ENCODE results near the gene REPS2.

The REPS2 gene

DNA sequence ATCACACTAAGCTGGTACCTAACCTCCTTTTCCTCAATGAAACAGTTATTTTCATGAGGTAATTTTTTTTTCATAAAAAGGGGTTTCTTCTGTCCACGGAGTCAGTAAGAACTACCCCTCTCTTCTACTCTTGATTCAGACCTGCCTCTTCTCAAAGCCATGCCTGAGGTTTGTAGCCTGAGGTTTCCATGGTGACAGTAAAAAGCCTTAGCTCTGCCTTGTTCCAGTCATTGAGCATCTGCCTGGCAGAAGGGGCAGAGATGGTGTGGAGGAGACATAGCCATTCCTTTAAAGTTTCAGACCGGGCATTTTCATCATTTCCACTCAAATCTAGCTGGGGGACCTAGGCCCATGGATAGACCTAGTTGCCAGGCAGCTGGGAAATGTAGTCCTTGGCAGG lies 135.5 kb downstream of the REPS2 start:
- DNase-seq (ENCODE audit: low read depth in 2 of 2) = no peak

DNA sequence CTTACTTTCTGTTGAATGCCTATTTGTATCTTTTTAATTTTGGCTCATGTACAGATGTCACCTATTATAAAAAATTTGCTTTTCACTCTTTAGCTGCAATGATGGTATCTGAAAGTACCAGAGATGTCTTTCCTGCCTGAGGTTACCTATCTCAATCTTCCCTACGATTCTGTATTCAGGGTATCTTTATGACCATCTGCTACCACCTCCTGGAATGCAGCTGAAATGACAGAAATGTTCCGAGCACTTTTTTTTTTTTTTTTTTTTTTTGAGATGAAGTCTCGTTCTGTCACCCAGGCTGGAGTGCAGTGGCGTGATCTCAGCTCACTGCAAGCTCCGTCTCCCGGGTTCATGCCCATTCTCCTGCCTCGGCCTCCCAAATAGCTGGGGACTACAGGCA lies 136.4 kb downstream of the REPS2 start:
- DNase-seq (ENCODE audit: low read depth in 2 of 2) = no peak

DNA sequence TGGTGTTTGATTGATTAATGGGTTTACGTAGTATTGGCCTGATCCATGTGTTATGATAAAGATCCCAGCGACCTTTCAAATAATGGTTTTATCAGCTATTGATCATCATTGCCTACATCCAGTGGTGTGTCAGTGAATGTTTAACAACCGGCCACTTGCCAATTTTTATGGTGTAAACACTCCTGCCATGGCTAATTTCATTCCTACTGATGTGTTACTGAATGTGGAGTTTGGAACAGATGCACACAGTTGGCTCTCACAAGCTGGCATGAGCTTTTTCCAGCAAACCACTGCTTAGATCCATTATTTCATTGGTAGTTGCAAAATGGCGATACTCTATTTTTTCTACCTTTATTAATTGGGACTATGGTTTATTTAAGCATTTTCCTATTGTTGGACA lies 139.9 kb downstream of the REPS2 start:
- DNase-seq (ENCODE audit: low read depth in 2 of 2) = no peak

DNA sequence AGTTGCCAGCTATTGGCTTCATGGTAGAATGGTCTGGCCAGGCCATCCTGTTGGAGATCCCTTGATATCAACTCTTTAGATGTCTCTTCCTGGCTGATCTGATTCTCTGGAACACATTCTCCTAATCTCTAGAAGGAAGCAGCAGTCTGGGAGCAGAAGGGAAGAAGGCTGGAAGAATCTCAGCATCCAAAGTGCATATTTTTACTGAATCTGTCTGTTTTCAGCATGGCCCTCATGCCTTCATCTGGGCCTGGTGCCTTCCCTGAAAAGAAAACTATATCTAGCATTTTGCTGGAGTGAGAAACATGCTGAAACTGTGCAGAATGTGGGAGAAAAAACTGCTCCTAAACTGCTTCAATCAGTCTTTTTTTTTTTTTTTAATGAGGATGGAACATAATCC lies 148.7 kb downstream of the REPS2 start:
- DNase-seq (ENCODE audit: low read depth in 2 of 2) = no peak

- no peak for DNase-seq (ENCODE audit: low read depth in 2 of 2)
Measured at GRCh38 chrX:17098516-17099247, 152.2 kb downstream of the REPS2 start.

DNA sequence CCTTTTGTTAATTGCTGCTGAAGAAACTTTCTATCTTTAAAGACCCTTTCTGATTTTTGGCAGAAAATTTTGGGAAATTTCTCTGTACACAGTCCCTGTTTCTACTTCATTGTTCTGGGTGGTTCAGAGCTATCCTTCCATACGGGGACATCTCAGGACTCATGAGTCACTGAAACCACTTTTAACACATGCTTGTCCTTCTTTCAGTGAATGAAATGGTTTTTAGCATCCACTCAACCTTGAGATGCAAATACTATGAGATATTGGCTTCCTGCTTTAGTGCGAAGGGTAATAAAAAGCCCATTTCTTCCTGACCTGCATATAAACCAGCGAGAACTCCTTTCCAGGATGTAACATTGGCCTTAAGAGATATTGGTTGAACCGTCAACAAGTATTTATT lies 158.0 kb downstream of the REPS2 start:
- DNase-seq (ENCODE audit: low read depth in 2 of 2) = no peak

- no peak for DNase-seq (ENCODE audit: low read depth in 2 of 2)
Measured at GRCh38 chrX:17120816-17121215, 174.4 kb downstream of the REPS2 start.

DNA sequence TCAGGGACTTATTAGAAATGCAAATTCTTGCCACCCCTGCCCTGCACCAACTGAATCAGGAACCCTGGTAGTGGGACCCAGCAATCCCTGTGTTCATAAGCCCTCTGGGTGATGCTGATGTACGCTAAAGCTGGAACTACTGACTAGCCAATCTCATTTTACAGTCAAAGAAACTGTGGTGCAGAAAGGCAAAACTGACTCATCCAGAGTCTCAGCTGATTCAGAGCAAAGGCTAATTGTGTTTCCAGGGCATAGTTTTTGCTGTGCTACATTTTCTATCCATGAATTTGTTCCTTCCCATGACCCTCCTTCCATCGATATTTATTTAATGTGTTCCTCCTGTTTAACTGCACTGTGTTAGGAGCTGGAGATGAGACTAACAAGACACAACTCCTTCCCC lies 207.5 kb downstream of the REPS2 start:
- DNase-seq (ENCODE audit: low read depth in 2 of 2) = no peak

DNA sequence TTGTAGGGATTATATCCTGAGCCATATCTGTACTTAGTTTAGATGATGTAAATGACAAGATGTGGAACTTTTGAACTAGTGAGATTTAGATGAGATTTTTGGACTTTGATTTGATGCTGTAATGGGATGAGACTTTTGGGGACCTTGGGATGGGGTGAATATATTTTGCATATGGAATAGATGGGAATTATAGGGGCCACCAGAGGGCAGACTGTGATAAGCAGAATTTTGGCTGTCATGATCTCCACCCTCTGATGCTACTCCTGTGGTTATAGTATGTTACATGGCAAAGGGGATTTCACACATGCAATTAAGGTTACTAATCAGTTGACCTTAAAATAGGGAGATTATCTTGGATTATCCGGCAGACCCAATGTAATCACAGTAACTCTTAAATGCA lies 214.5 kb downstream of the REPS2 start:
- no peak for DNase-seq (ENCODE audit: low read depth in 2 of 2)

GRCh38 chrX:17161991-17162390 lies 215.5 kb downstream of the REPS2 start:
- DNase-seq (ENCODE audit: low read depth in 2 of 2) = no peak

- no peak for DNase-seq (ENCODE audit: low read depth in 2 of 2)
Measured at GRCh38 chrX:17164079-17164478, 217.6 kb downstream of the REPS2 start.

GRCh38 chrX:17164941-17165340 lies 218.5 kb downstream of the REPS2 start:
- DNase-seq (ENCODE audit: low read depth in 2 of 2) = no peak

- DNase-seq (ENCODE audit: low read depth in 2 of 2) = no peak
Measured at GRCh38 chrX:17167915-17168314, 221.5 kb downstream of the REPS2 start.

- DNase-seq (ENCODE audit: low read depth in 2 of 2) = no peak
Measured at GRCh38 chrX:17170973-17171372, 224.5 kb downstream of the REPS2 start.

GRCh38 chrX:17174671-17175070 lies 228.2 kb downstream of the REPS2 start:
- no peak for DNase-seq (ENCODE audit: low read depth in 2 of 2)

- no peak for DNase-seq (ENCODE audit: low read depth in 2 of 2)
Measured at GRCh38 chrX:17182317-17182716, 235.9 kb downstream of the REPS2 start.

DNA sequence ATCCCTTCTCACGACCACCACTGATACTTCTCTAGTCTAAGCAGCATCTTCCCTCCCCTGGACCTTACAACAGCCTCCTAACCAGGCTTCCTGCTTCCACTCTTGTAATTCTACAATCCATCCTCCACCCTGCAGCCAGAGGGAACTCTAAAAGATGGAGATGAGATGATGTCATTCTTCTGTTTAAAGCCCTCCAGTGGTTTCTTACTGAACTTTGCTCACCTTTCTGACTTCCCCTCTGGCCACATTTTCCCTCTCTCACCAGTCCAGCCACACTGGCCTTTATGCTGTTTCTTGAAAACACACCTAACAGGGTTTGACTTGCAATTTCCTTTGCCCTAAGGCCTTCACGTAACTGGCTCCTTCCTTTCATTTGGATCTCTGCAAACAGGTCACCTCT lies 237.1 kb downstream of the REPS2 start:
- no peak for DNase-seq (ENCODE audit: low read depth in 2 of 2)

DNA sequence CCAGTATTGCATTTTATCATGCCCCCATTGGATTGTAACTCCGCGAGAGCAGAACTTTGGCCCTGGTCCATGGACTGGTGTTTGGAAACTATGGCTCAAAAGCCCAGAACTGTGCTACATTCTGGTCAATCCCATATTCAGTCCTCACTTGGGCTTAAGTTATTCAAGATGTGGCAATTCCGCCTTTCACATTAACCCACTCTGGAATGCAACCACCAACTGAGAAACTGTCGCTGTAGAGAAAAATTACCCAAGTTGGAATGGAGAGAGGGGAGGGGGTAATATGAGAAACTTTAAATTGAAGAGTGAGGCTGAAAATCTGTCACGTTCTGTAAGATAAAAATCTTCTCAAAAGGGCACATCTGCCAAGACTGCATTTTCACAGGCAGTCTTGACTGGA lies 239.0 kb downstream of the REPS2 start:
- DNase-seq (ENCODE audit: low read depth in 2 of 2) = no peak

- no peak for DNase-seq (ENCODE audit: low read depth in 2 of 2)
Measured at GRCh38 chrX:17187136-17187756, 240.8 kb downstream of the REPS2 start.

DNA sequence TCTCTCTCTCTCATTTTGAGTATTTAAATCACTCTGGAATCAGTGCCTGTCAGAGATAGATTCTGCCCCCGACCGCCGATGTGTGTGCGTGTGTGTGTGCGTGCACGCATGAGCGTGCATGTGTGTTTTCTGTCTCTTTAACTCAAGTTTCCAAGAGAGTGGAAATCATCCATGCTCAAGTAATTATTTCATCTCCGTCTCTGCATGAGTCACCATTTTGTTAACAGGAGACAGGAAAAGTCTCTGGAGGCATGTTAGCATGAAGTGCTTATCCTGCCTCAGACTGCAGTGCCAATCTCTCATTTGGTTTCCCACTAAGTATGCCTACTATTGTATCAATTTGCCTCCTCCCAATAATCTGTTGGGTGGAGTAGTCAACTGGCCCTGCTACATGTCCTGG lies 245.6 kb downstream of the REPS2 start:
- no peak for DNase-seq (ENCODE audit: low read depth in 2 of 2)
